Upper lobe of left lung (tissue), 6 donors: ENCODE results near the gene SAMD1. TPM values are rescaled to one million over a fixed set of nuclear protein-coding genes. Genes with fewer than 3 reads are reported as not detected.

Experiments used
- ATAC-seq, 2 donors: fragments of 200-7000 bp; cut with Tn5 transposase; one replicate each; pipeline ENCODE4 v1.9.1; 2022; ENCODE audit warnings: mild to moderate bottlenecking in 2 of 2, moderate library complexity in 2 of 2; ENCODE audit not compliant: low FRiP score in 2 of 2
- DNase-seq, 2 donors: peaks; one replicate each; pipeline ENCODE4 v3.0.0-alpha.2; 2019 to 2020
- H3K27ac ChIP-seq, 4 donors: fragments of 200-600 bp; sonication (generic); one replicate each; pipeline ENCODE4 v1.5.1; 2016 to 2019
- H3K27me3 ChIP-seq, 4 donors: fragments of 200-600 bp; sonication (generic); one replicate each; pipeline ENCODE4 v1.5.1; 2017 to 2019
- H3K36me3 ChIP-seq, 4 donors: fragments of 200-600 bp; sonication (generic); one replicate each; pipeline ENCODE4 v1.5.1; 2016 to 2019
- H3K4me1 ChIP-seq, 4 donors: fragments of 200-600 bp; sonication (generic); one replicate each; pipeline ENCODE4 v1.5.1; 2018 to 2019
- H3K4me3 ChIP-seq, 4 donors: fragments of 200-600 bp; sonication (generic); one replicate each; pipeline ENCODE4 v1.5.1; 2017 to 2019; ENCODE audit warnings: mild to moderate bottlenecking in 2 of 4, moderate library complexity in 1 of 4
- H3K9me3 ChIP-seq, 4 donors: fragments of 200-600 bp; sonication (generic); one replicate each; pipeline ENCODE4 v1.5.1; 2018 to 2019
- CTCF ChIP-seq, 6 experiments: fragments of 450-650 bp in 4 of 6; fragments of 200-600 bp in 2 of 6; sonication (generic) in 2 of 6; IDR thresholded peaks; one replicate each; pipeline ENCODE4 v1.5.1; 2016 to 2019; ENCODE audit warnings: antibody characterized with exemption in 6 of 6
- EP300 ChIP-seq, 4 donors: sonication (generic); formaldehyde crosslinking; IDR thresholded peaks; one replicate each; pipeline ENCODE4 v1.5.1; 2017; ENCODE audit warnings: antibody characterized with exemption in 4 of 4, control low read depth in 2 of 4
- POLR2A ChIP-seq, 4 donors: fragments of 450-650 bp; IDR thresholded peaks; one replicate each; pipeline ENCODE4 v1.5.1; 2016 to 2017; ENCODE audit warnings: antibody characterized with exemption in 4 of 4, mild to moderate bottlenecking in 2 of 4
- POLR2AphosphoS5 ChIP-seq, 2 donors: sonication (generic); formaldehyde crosslinking; IDR thresholded peaks; one replicate each; pipeline ENCODE4 v1.5.1; 2017; ENCODE audit warnings: antibody characterized with exemption in 2 of 2
- WGBS, 2 donors: methylation state at CpG; one replicate each; pipeline ENCODE4 v1.1.5; 2017 to 2018; 5-methylcytosine and 5-hydroxymethylcytosine counted together
- total RNA-seq, 6 donors: library from RNA; depleted of rRNA in 4 of 6; stranded (reverse); fragments of >200 nt in 4 of 6; gene quantifications; one replicate each; pipeline versions ENCODE4 v1.1.0 to v1.2.1, GENCODE V29; 2016 to 2021
- donor health status: DM: no; HTN: no; CAD: no; lungs with moderate emphysema.
- donor health status: DM: no; HTN: yes; CAD: no; lungs with severe emphysema.

The SAMD1 gene
- total RNA-seq, 6 donors from 2014 or later, result 17.8 to 62.8 (median 37.0) TPM

DNA sequence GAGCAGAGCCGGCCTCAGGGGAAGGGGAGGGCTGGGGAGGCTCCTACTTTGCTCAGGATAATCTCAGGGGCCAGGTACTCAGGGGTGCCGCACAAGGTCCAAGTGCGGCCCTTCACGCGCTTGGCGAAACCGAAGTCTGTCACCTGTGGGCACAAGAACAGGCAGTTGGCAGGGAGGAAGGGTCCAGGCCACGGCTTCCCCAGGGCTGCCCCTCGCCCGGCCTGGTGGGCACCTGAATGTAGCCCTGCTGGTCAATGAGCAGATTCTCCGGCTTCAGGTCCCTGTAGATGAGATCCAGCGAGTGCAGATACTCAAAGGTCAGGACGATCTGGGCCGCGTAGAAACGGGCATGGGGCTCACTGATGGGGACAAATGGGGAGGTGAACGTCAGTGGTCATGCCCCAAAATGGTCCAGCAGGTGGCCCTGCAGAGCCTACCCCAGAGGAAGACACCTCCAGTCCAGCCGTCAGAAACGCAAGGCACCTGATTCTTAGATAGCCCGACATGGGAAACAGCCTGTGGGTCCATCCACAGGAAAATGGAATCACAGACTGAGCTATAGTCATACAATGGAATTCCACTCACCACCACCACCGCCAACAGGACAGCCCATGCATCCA lies 7.1 kb upstream of the SAMD1 start:
- Histone ChIP-seq H3K4me3 (no peak overlapping the region), H3K36me3 (peaks cover 0 to 60% (median 44%) of the 10 kb centered on the region in 4 donors), H3K4me1 (no peaks in the 10 kb centered on the region), H3K27me3 (no peaks in the 10 kb centered on the region), H3K9me3 (peaks cover 0 to 8% (median 2%) of the 10 kb centered on the region in 4 donors), H3K27ac (no peak overlapping the region)
- TF ChIP-seq EP300 (IDR thresholded peaks at IDR 0.05) (no peak), POLR2AphosphoS5 (IDR thresholded peaks at IDR 0.05) (no peak), POLR2A (IDR thresholded peaks at IDR 0.05) (no peak)
- WGBS, 2 donors, result 85 to 87% methylated on average over 20 to 21 of the region's 21 CpGs
- ATAC-seq (no peak), DNase-seq (peak in 1 of 2 donors; percentile 73)

GRCh38 chr19:14096272-14096992 lies 5.9 kb upstream of the SAMD1 start:
- no peak for TF ChIP-seq CTCF (IDR thresholded peaks at IDR 0.05)
- peaks cover 0 to 8% (median 2%) of the 10 kb centered on the region in 4 donors for H3K9me3 ChIP-seq
- H3K27ac ChIP-seq, result no peak overlapping the region
- WGBS, 2 donors, result 91 to 93% methylated on average over 5 to 11 of the region's 11 CpGs
- no peak overlapping the region for H3K4me3 ChIP-seq
- H3K36me3 ChIP-seq, result peaks cover 0 to 48% (median 34%) of the 10 kb centered on the region in 4 donors
- H3K27me3 ChIP-seq, result no peaks in the 10 kb centered on the region
- H3K4me1 ChIP-seq, result peaks cover 0 to 9% (median 7%) of the 10 kb centered on the region in 4 donors
- DNase-seq (no peak), ATAC-seq (no peak)

- Histone ChIP-seq H3K27ac (no peak overlapping the region), H3K4me3 (no peak overlapping the region), H3K36me3 (peaks cover 0 to 32% (median 21%) of the 10 kb centered on the region in 4 donors), H3K27me3 (no peaks in the 10 kb centered on the region), H3K9me3 (peaks cover 0 to 8% (median 2%) of the 10 kb centered on the region in 4 donors), H3K4me1 (peaks cover 0 to 13% (median 8%) of the 10 kb centered on the region in 4 donors)
- DNase-seq, result no peak
- WGBS, 2 donors, result 88 to 94% methylated on average over 7 of the region's 7 CpGs
- ATAC-seq, result no peak
- TF ChIP-seq POLR2AphosphoS5 (IDR thresholded peaks at IDR 0.05) (no peak), EP300 (IDR thresholded peaks at IDR 0.05) (no peak), CTCF (IDR thresholded peaks at IDR 0.05) (no peak), POLR2A (IDR thresholded peaks at IDR 0.05) (no peak)
Measured at GRCh38 chr19:14094854-14095253, 4.3 kb upstream of the SAMD1 start.

DNA sequence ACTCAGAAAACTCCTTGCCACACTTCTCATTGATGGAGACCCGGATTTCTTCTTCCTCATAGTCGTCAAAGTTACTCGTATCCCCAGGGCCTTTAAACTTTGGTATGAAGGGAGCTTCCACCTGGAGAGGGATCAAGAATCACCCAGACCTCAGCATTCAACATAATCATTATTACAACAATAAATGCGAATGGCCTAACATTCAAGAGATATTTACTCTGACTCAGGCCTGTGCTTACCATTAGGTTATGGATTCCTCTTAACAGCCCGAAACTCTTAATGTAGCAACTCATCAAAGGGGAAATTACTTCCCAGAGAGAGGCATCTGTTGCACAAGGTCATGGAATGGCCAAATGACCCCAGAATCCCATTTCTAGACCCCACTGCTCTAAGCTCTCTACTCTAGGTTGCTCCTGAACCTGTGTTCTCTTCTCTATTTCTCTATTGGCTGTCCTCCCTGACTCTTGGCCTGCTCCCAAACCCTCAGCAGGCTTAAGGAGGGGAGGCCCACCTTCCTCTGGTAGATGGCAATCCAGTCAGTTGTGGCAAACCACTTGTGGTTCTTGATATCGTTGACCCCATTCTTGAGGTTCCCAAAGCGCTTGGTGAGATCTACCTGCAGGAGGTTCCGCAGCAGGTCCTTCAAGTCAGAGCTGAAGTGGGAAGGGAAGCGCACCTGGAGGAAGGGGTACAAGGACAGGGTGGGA lies 2.7 kb upstream of the SAMD1 start:
- H3K4me1 ChIP-seq, result peaks cover 3 to 24% (median 17%) of the 10 kb centered on the region in 4 donors
- no peak for TF ChIP-seq EP300 (IDR thresholded peaks at IDR 0.05)
- TF ChIP-seq POLR2AphosphoS5 (IDR thresholded peaks at IDR 0.05), result no peak
- TF ChIP-seq CTCF (IDR thresholded peaks at IDR 0.05), result no peak
- TF ChIP-seq POLR2A (IDR thresholded peaks at IDR 0.05), result no peak
- H3K36me3 ChIP-seq, result peaks cover 0 to 29% (median 24%) of the 10 kb centered on the region in 4 donors
- H3K27ac ChIP-seq, result no peak overlapping the region
- no peak for DNase-seq
- no peaks in the 10 kb centered on the region for H3K27me3 ChIP-seq
- no peak overlapping the region for H3K4me3 ChIP-seq
- 74 to 87% methylated on average over 9 of the region's 9 CpGs for WGBS, 2 donors
- ATAC-seq, result no peak
- peaks cover 0 to 8% (median 2%) of the 10 kb centered on the region in 4 donors for H3K9me3 ChIP-seq
